CD8-positive, alpha-beta memory T cell (primary cell): ENCODE measurements around the gene FBF1. TPM values are rescaled to one million over a fixed set of nuclear protein-coding genes. Genes with fewer than 3 reads are reported as not detected.

Experiments used
- CTCF ChIA-PET: fragments of 350-600 bp; sonication (Branson Sonifier 250); formaldehyde crosslinking; loops from one replicate; lab custom pipeline; 2021; ENCODE audit warnings: antibody characterized with exemption; lab: Charles Lee
- POLR2A ChIA-PET: fragments of 350-600 bp; sonication (Branson Sonifier 250); formaldehyde crosslinking; loops from one replicate; lab custom pipeline; 2021; ENCODE audit warnings: antibody characterized with exemption; lab: Charles Lee
- DNase-seq, 5 donors: peaks; one replicate each; pipeline versions ENCODE4 v3.0.0 to v3.0.0-alpha.2; 2020 to 2022; ENCODE audit warnings: mixed read lengths in 1 of 5
- H3K27ac ChIP-seq: one replicate; pipeline ENCODE4 v1.7.0; 2013; ENCODE audit warnings: low read depth, mild to moderate bottlenecking, low read length, moderate library complexity
- H3K27me3 ChIP-seq: 2 replicates; pipeline ENCODE4 v1.7.0; 2013; ENCODE audit warnings: low read length, mild to moderate bottlenecking; ENCODE audit not compliant: insufficient read depth, poor library complexity, severe bottlenecking
- H3K36me3 ChIP-seq: 2 replicates; pipeline ENCODE4 v1.7.0; 2013; ENCODE audit warnings: mild to moderate bottlenecking, low read length, moderate library complexity; ENCODE audit not compliant: insufficient read depth
- H3K4me1 ChIP-seq: 2 replicates; pipeline ENCODE4 v1.7.0; 2013; ENCODE audit warnings: mild to moderate bottlenecking, low read length, moderate library complexity; ENCODE audit not compliant: insufficient read depth
- H3K4me3 ChIP-seq: 2 replicates; pipeline ENCODE4 v1.7.0; 2013; ENCODE audit warnings: mild to moderate bottlenecking, low read length
- H3K9me3 ChIP-seq: 2 replicates; pipeline ENCODE4 v1.7.0; 2013; ENCODE audit warnings: mild to moderate bottlenecking, low read length
- H3K27ac Mint-ChIP-seq, 8 donors: one replicate each; pipeline ENCODE4 v1.8.0; 2020 to 2021; ENCODE audit warnings: mixed read lengths in 8 of 8, mild to moderate bottlenecking in 6 of 8, inconsistent platforms in 3 of 8, moderate library complexity in 3 of 8
- H3K27me3 Mint-ChIP-seq, 2 donors: one replicate each; pipeline ENCODE4 v1.8.0; 2020 to 2021; ENCODE audit warnings: mixed read lengths in 2 of 2, mild to moderate bottlenecking in 1 of 2, moderate library complexity in 1 of 2
- H3K36me3 Mint-ChIP-seq, 3 donors: one replicate each; pipeline ENCODE4 v1.8.0; 2020 to 2021; ENCODE audit warnings: mixed read lengths in 3 of 3, inconsistent platforms in 1 of 3, mild to moderate bottlenecking in 1 of 3
- H3K4me1 Mint-ChIP-seq, 3 donors: one replicate each; pipeline ENCODE4 v1.8.0; 2020 to 2021; ENCODE audit warnings: mixed read lengths in 3 of 3, inconsistent platforms in 1 of 3, mild to moderate bottlenecking in 1 of 3
- H3K4me3 Mint-ChIP-seq, 7 donors: one replicate each; pipeline ENCODE4 v1.8.0; 2020 to 2021; ENCODE audit warnings: mixed read lengths in 7 of 7, mild to moderate bottlenecking in 6 of 7, moderate library complexity in 4 of 7, inconsistent platforms in 2 of 7
- H3K9me3 Mint-ChIP-seq, 5 donors: one replicate each; pipeline ENCODE4 v1.8.0; 2020 to 2022; ENCODE audit warnings: mixed read lengths in 5 of 5, mild to moderate bottlenecking in 3 of 5, moderate library complexity in 2 of 5, inconsistent platforms in 1 of 5
- polyA plus RNA-seq: library from polyadenylated mRNA; unstranded; fragments of 300-500 nt; fragmentation: Illumina TruSeq; gene quantifications from one replicate; pipeline ENCODE4 v1.2.3, GENCODE V29; 2021
- total RNA-seq, 2 experiments: library from RNA; stranded (reverse); gene quantifications; one replicate each; pipeline ENCODE4 v1.2.3, GENCODE V29; 2021

FBF1 gene
- total and polyA plus RNA-seq, 3 experiments from 2014 or later: 5.7 to 23.8 (median 22.6) TPM

DNA sequence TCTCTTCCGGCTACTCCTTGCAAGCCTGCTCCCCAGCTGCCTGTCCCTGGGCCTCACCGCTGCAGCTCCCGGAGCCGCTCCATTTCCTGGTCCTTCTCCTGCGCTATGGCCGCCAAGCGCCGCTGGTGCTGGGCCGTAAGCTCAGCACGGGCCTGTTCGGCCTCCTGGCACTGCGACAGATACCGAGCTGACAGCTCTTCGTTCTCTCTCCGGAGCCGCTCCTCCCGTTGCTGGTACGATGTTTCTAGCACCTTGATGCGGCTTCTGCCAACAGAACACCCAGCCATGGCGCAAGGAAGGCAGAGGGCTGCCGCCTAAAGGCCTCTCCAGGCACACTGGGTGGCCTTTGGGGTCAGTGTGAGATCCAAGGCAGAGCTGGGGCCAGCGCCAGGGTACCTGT, 21.2 kb downstream of the FBF1 start:
- no peak for DNase-seq
- no peaks in the 10 kb centered on the region for H3K4me1 ChIP-seq
- H3K4me3 Mint-ChIP-seq: no peak overlapping the region
- CTCF ChIA-PET: interaction anchor here (1.0 to 1.2 kb wide), 2 partner anchors 14 to 86 kb away, joined by 3 read pairs; no protein-coding TSS in a partner anchor
- POLR2A ChIA-PET: no interaction called here
- H3K9me3 Mint-ChIP-seq: no peaks in the 10 kb centered on the region
- H3K36me3 ChIP-seq: no peaks in the 10 kb centered on the region
- no peaks in the 10 kb centered on the region for H3K9me3 ChIP-seq
- H3K27me3 Mint-ChIP-seq: no peaks in the 10 kb centered on the region
- H3K4me1 Mint-ChIP-seq: peaks cover 4 to 5% (median 4%) of the 10 kb centered on the region in 3 donors
- peak overlapping the region in 1 of 8 donors; percentile 86 for H3K27ac Mint-ChIP-seq
- H3K27ac ChIP-seq: no peak overlapping the region
- H3K27me3 ChIP-seq: no peaks in the 10 kb centered on the region
- H3K4me3 ChIP-seq: no peak overlapping the region
- peaks cover 0 to 26% (median 4%) of the 10 kb centered on the region in 3 donors for H3K36me3 Mint-ChIP-seq

DNA sequence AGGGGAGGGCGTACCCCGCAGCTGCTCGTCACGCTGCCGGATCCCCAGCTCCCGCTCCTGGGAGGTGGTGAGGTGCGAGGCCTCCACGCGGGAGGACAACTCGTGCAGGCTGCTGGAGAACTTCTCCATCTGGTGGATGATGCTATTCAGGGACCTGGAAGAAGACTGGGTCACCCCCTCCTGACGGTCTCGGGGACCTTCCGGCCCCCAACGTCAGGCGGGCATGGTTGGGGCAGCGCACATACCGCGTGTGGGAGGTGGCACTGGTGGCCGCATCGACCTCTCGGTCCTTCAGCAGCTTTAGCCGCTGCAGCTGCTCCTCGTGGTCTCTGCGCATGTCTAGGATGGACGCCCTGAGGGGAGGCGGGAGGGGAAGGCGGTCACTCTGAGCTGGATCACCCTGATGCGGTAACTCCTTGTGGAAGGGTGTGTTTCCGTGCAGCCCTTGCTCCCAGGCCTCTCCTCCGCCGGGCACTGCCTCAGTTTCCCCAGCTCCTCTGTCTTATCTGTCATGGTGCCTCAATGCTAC, 22.9 kb downstream of the FBF1 start:
- POLR2A ChIA-PET: no interaction called here
- H3K36me3 Mint-ChIP-seq: peaks cover 0 to 32% (median 4%) of the 10 kb centered on the region in 3 donors
- Histone ChIP-seq H3K27ac (no peak overlapping the region), H3K9me3 (no peaks in the 10 kb centered on the region), H3K27me3 (no peaks in the 10 kb centered on the region), H3K4me1 (no peaks in the 10 kb centered on the region), H3K4me3 (no peak overlapping the region), H3K36me3 (no peaks in the 10 kb centered on the region)
- H3K9me3 Mint-ChIP-seq: no peaks in the 10 kb centered on the region
- DNase-seq: no peak
- no peaks in the 10 kb centered on the region for H3K27me3 Mint-ChIP-seq
- CTCF ChIA-PET: interaction anchor here (1.2 kb wide), 1 partner anchor 88 kb away, joined by 4 read pairs; no protein-coding TSS in a partner anchor
- H3K4me3 Mint-ChIP-seq: no peak overlapping the region
- H3K4me1 Mint-ChIP-seq: peaks cover 4 to 5% (median 4%) of the 10 kb centered on the region in 3 donors
- peak overlapping the region in 1 of 8 donors; percentile 42 for H3K27ac Mint-ChIP-seq

DNA sequence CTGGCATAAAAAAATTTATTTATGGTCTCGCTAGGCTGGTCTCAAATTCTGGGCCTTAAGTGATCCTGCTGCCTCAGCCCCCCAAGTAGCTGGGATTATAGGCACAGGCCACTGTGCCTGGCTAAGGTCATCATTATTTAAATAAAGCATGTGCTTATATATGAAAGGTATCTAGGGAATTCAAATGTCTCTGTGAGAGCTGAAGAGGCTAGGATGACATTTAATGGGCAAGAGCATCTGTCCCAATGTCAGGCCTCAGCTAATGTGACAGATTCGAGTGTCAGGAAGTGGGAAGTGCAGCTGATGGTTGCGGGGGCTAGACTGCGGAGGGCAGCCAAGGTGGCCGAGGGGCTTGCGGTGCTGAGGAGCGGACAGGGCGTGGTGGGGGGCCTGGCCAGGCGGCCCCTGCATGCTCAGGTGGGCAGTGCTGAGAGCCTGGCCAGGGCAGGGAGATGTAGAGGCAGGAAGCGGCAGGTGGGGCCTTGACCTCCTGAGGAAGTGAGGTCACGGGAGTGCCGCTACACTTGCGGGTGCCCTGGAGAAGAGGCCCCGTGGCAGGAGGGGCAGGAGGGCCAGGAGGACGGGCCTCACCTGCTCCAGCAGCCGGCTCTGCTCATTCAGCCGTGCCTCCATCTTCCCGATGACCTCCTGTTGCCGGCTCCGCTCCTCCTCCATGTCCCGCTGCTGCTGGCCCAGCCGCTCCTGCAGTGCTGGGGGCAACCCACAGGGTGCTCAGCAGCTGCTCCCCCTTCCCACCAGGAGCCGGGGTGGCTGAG, 23.5 kb downstream of the FBF1 start:
- H3K27me3 Mint-ChIP-seq: no peaks in the 10 kb centered on the region
- Histone ChIP-seq H3K4me3 (no peak overlapping the region), H3K4me1 (no peaks in the 10 kb centered on the region), H3K36me3 (no peaks in the 10 kb centered on the region), H3K27ac (no peak overlapping the region), H3K9me3 (no peaks in the 10 kb centered on the region), H3K27me3 (no peaks in the 10 kb centered on the region)
- peak overlapping the region in 2 of 7 donors; percentile 24 to 67 for H3K4me3 Mint-ChIP-seq
- H3K36me3 Mint-ChIP-seq: peaks cover 0 to 31% (median 2%) of the 10 kb centered on the region in 3 donors
- POLR2A ChIA-PET: no interaction called here
- DNase-seq: no peak
- peak overlapping the region in 7 of 8 donors; percentile 3 to 96 (median 85) for H3K27ac Mint-ChIP-seq
- peaks cover 4 to 5% (median 4%) of the 10 kb centered on the region in 3 donors for H3K4me1 Mint-ChIP-seq
- CTCF ChIA-PET: interaction anchor here (0.8 to 1.2 kb wide), 2 partner anchors 88 kb away, joined by 3 to 4 read pairs; no protein-coding TSS in a partner anchor
- no peaks in the 10 kb centered on the region for H3K9me3 Mint-ChIP-seq

DNA sequence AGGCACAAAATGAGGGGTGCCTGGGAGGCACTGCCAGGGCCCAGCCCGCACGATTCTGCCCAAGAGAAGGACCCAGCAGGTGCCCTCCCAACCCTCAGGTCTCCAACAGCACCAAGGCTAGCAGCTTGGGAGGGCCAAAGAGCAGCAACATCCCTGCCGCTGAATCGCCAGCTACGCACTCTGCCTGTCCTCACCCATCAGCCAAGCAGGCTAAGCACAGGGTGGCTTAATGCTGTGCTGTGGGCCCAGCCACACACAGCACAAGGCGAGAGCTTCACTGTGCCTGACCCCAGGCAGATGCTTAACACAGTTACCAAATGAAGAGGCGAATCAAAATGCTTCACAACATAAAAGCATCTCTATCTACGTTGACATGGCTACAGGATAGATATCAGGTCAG, 25.6 kb downstream of the FBF1 start:
- peak overlapping the region in 1 of 8 donors; percentile 27 for H3K27ac Mint-ChIP-seq
- DNase-seq: no peak
- Histone ChIP-seq H3K27ac (no peak overlapping the region), H3K9me3 (no peaks in the 10 kb centered on the region), H3K27me3 (no peaks in the 10 kb centered on the region), H3K36me3 (no peaks in the 10 kb centered on the region), H3K4me1 (no peaks in the 10 kb centered on the region), H3K4me3 (no peak overlapping the region)
- no peaks in the 10 kb centered on the region for H3K27me3 Mint-ChIP-seq
- no peaks in the 10 kb centered on the region for H3K9me3 Mint-ChIP-seq
- H3K36me3 Mint-ChIP-seq: peaks cover 0 to 33% (median 2%) of the 10 kb centered on the region in 3 donors
- CTCF ChIA-PET: no interaction called here
- no peak overlapping the region for H3K4me3 Mint-ChIP-seq
- H3K4me1 Mint-ChIP-seq: peaks cover 4 to 5% (median 4%) of the 10 kb centered on the region in 3 donors
- POLR2A ChIA-PET: interaction anchor here (0.6 kb wide), 1 partner anchor 104 kb away, joined by 3 read pairs; no protein-coding TSS in a partner anchor

DNA sequence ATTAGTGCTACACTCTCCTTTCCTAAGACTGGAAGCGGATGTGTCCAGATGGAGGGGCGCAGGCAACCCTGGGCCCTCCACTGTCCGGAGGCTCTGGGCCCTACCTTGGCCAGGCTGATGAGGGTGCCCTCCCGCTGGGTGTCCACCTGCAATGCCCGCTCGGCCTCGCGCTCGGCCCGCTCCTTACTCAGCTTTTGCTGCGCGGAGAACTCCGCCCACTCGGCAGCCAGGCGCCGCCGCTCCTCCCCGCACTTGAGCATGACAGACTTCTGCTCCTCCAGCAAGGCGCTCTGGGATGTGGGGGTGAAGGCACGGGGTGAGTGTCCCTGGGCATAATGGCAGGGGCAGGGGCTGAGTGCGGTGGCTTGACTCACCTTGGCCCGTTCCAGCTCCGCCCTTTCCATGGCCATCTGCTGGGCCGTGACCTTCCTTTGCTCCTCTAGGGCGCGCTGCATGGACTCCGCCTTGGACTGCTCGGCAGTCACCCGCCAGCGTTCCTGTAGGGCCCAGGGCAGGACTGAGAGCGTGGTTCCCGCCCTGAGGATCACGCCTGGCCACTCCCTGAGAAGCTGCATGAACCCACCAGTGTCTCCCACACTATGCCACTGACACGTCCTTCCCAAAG, 26.1 kb downstream of the FBF1 start:
- Mint-ChIP-seq H3K27me3 (no peaks in the 10 kb centered on the region), H3K4me3 (no peak overlapping the region), H3K27ac (no peak overlapping the region), H3K4me1 (peaks cover 4 to 5% (median 4%) of the 10 kb centered on the region in 3 donors), H3K9me3 (no peaks in the 10 kb centered on the region), H3K36me3 (peaks cover 0 to 32% (median 2%) of the 10 kb centered on the region in 3 donors)
- Histone ChIP-seq H3K27me3 (no peaks in the 10 kb centered on the region), H3K9me3 (no peaks in the 10 kb centered on the region), H3K36me3 (no peaks in the 10 kb centered on the region), H3K27ac (no peak overlapping the region), H3K4me3 (no peak overlapping the region), H3K4me1 (no peaks in the 10 kb centered on the region)
- ChIA-PET POLR2A (no interaction called here), CTCF (no interaction called here)
- no peak for DNase-seq

DNA sequence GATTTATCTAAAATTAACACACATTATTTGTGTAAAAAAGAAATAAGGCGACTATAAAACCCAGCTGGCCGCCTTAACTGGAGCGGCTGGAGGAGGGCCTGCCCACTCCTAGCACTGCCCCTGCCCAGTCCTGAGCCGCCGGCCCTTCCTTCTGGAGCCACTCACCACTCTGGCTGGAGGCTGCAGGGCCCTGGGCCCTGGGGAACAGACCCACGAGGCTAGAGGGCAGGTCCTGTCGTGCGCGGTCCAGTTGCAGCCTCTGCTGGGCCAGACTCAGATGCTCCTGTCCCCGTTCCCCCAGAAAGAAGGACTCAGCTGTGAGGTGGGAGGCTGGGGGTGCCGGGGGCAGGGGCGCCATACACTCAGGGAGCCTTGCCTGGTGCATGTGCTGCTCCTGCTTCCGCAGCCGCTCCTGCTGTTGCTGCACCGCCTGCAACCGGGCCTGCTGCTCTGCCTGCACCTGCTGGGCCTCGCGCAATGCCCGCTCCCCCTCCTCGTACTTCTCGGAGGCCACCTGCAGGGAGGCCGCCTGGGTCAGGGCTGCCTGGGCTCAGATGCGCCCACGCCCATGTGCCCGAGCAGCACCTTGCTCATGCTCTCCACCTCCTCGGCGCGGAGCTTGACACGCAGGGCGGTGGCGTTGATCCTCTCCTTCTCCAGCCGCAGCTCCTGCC, 27.2 kb downstream of the FBF1 start:
- H3K4me1 Mint-ChIP-seq: peaks cover 4 to 5% (median 4%) of the 10 kb centered on the region in 3 donors
- ChIA-PET POLR2A (interaction anchor here (0.6 kb wide), 1 partner anchor 14 kb away, joined by 5 read pairs; no protein-coding TSS in a partner anchor), CTCF (no interaction called here)

DNA sequence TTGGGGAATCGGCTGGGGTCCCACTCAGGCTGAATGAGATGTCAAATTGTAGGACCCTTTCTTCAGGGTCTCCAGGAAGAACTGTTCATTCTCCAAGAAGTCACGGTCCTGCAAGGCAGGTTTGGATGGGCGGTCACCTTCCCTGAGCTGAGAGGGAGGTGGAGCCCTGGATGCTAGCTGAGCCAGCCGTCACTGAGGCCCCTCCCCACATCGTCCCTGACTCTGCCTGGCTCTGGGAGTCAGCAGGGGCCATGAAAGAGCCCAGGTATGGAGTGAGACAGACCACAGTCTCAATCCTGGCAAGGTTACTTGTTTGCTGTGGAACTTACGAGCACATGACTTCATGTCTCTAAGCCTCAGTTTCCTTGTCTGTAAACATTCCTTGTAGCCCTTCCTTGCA, 30.1 kb downstream of the FBF1 start:
- no peak overlapping the region for H3K4me3 Mint-ChIP-seq
- H3K27me3 Mint-ChIP-seq: peaks cover 0 to 2% of the 10 kb centered on the region in 2 donors
- no peaks in the 10 kb centered on the region for H3K9me3 ChIP-seq
- no peak overlapping the region for H3K27ac ChIP-seq
- no peaks in the 10 kb centered on the region for H3K36me3 ChIP-seq
- peaks cover 0 to 7% (median 0%) of the 10 kb centered on the region in 3 donors for H3K4me1 Mint-ChIP-seq
- CTCF ChIA-PET: interaction anchor here (0.8 to 1.9 kb wide), 4 partner anchors 15 to 100 kb away, joined by 3 to 5 read pairs (median 5); no protein-coding TSS in a partner anchor
- peaks cover 5% of the 10 kb centered on the region for H3K4me1 ChIP-seq
- POLR2A ChIA-PET: no interaction called here
- H3K36me3 Mint-ChIP-seq: peaks cover 0 to 25% (median 0%) of the 10 kb centered on the region in 3 donors
- H3K27ac Mint-ChIP-seq: peak overlapping the region in 1 of 8 donors; percentile 46
- H3K4me3 ChIP-seq: no peak overlapping the region
- DNase-seq: no peak
- H3K27me3 ChIP-seq: no peaks in the 10 kb centered on the region
- H3K9me3 Mint-ChIP-seq: no peaks in the 10 kb centered on the region

More for the DNA sequence above, 27.2 kb downstream of the FBF1 start:
- no peak overlapping the region for H3K4me3 ChIP-seq
- H3K27me3 Mint-ChIP-seq: peaks cover 0 to 2% of the 10 kb centered on the region in 2 donors
- no peaks in the 10 kb centered on the region for H3K36me3 ChIP-seq
- no peaks in the 10 kb centered on the region for H3K9me3 ChIP-seq
- peaks cover 0 to 29% (median 2%) of the 10 kb centered on the region in 3 donors for H3K36me3 Mint-ChIP-seq
- H3K27me3 ChIP-seq: no peaks in the 10 kb centered on the region
- H3K4me1 ChIP-seq: no peaks in the 10 kb centered on the region
- no peak overlapping the region for H3K27ac ChIP-seq
- H3K27ac Mint-ChIP-seq: no peak overlapping the region
- H3K4me3 Mint-ChIP-seq: no peak overlapping the region
- no peak for DNase-seq
- H3K9me3 Mint-ChIP-seq: no peaks in the 10 kb centered on the region
